ENCODE results near the gene SLITRK1.

DNA sequence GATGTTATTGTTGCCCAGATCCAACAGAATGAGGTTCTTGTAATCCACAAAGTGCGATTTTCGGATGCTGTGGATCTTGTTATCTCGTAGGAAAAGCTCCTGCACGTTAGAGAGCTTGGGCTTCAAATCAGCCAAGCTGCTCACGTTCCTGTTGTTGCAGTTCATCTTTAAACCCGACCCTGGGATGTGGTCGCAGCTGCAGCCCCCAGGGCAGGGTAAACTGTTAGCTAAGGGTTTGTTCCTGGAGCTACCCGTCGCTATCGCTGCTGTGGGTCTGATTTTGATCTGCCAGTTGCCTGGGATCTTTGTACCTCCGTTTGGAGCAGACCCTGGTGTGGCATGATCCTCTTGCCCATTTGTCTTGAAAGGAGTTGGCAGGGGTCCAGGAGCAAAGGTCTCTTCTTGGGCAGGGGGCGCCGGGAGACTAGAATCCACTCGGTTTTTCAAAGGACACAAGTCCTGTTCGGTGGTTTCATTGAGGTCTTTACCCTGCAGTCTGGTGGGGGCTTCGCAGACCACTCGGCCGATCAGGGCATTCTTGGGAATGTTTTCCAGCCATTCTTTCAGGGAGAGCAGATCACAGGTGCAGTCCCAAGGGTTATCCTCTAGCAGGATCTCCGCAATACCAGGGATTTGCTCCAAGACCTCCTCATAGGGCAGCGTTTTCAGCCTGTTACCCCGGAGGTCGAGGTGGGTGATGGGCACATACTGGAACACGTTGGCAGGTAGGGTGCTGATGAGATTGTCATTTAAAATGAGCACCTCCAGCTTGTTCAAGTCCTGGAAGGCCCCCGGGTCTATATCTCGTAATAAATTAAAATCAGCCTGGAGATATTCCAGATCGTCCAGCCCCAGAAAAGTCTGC lies 1.8 kb downstream of the SLITRK1 start:
- TF ChIP-seq CREB1 (CRISPR knock-in tag; IDR thresholded peaks at IDR 0.05), result no peak
- TF ChIP-seq, protein P1, sequence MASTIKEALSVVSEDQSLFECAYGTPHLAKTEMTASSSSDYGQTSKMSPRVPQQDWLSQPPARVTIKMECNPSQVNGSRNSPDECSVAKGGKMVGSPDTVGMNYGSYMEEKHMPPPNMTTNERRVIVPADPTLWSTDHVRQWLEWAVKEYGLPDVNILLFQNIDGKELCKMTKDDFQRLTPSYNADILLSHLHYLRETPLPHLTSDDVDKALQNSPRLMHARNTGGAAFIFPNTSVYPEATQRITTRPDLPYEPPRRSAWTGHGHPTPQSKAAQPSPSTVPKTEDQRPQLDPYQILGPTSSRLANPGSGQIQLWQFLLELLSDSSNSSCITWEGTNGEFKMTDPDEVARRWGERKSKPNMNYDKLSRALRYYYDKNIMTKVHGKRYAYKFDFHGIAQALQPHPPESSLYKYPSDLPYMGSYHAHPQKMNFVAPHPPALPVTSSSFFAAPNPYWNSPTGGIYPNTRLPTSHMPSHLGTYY (CRISPR knock-in tag; IDR thresholded peaks at IDR 0.05), result no peak
- TF ChIP-seq ZBTB21 (CRISPR knock-in tag; IDR thresholded peaks at IDR 0.05; ENCODE audit: borderline replicate concordance), result no peak
- TF ChIP-seq, protein P2, sequence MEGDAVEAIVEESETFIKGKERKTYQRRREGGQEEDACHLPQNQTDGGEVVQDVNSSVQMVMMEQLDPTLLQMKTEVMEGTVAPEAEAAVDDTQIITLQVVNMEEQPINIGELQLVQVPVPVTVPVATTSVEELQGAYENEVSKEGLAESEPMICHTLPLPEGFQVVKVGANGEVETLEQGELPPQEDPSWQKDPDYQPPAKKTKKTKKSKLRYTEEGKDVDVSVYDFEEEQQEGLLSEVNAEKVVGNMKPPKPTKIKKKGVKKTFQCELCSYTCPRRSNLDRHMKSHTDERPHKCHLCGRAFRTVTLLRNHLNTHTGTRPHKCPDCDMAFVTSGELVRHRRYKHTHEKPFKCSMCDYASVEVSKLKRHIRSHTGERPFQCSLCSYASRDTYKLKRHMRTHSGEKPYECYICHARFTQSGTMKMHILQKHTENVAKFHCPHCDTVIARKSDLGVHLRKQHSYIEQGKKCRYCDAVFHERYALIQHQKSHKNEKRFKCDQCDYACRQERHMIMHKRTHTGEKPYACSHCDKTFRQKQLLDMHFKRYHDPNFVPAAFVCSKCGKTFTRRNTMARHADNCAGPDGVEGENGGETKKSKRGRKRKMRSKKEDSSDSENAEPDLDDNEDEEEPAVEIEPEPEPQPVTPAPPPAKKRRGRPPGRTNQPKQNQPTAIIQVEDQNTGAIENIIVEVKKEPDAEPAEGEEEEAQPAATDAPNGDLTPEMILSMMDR (IDR thresholded peaks at IDR 0.05), result no peak
- no peak for TF ChIP-seq MXD4 (CRISPR knock-in tag; IDR thresholded peaks at IDR 0.05; ENCODE audit: borderline replicate concordance)
- no peak for TF ChIP-seq NR2C2 (CRISPR knock-in tag; IDR thresholded peaks at IDR 0.05)

All from WTC11 (cell line).